GM18858 (cell line): ENCODE measurements around the gene SGPP1.
"Not testable (repeated sequence)": the region's sequence is repeated elsewhere in the genome, so short reads cannot be mapped to it uniquely, and the experiment has no call there.

Source experiments
- ATAC-seq: cut with Tn5 transposase; IDR thresholded peaks from one replicate; pipeline ENCODE4 v1.9.1; 2021; ENCODE audit not compliant: unreplicated experiment

SGPP1 gene, protein sequence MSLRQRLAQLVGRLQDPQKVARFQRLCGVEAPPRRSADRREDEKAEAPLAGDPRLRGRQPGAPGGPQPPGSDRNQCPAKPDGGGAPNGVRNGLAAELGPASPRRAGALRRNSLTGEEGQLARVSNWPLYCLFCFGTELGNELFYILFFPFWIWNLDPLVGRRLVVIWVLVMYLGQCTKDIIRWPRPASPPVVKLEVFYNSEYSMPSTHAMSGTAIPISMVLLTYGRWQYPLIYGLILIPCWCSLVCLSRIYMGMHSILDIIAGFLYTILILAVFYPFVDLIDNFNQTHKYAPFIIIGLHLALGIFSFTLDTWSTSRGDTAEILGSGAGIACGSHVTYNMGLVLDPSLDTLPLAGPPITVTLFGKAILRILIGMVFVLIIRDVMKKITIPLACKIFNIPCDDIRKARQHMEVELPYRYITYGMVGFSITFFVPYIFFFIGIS

DNA sequence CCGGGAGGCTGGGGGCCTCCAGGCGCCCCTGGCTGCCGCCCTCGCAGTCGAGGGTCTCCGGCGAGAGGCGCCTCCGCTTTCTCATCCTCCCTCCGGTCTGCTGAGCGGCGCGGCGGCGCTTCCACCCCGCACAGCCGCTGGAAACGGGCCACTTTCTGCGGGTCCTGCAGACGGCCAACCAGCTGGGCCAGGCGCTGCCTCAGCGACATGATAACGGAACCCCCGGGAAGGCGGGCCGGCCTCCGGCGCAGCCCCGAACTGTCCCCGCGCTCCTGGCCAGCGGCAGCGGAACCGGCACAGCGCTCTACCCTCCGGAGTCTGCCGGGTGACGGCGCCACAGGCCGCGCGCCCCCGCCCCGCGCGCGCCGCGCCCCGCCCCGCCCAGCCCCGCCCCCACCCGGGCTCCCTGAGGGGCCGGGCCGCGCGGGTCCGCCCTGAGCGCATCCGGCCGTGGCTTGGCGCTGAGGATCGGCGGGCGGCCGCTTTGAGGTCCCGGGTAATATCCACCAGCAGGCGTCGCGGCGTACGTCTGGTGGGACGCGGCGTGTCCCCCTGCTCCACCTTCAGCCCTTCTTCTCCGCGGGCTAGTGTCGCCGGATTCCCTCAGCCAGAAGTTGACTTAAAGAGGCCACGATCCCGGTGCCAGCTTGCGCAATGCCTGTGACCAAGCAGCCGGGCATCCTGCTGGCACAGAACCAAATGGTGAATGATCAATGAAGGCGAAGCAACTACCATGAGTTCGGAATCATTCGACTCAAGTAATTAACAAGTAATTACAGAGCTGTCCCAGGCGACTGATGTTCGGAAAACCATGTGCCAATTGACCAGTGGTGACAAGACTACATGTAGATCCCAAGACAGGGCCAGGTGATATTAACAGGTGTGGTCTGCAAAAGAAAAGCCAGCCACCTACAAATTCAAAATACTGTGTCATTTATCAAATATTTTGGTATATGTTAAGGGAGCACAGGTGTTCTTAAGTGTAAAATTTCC is at the start of gene SGPP1:
Gene SGPP1, minus strand, starts transcription at position 330 of the 993 bp plus-strand sequence. Its CDS starts 121 bp downstream, at position 209.
- ATAC-seq: peak; percentile 61

- ATAC-seq: no peak
Measured at GRCh38 chr14:63777024-63777423, 49.2 kb upstream of the SGPP1 start.

- peak; percentile 42 for ATAC-seq
Measured at GRCh38 chr14:63773504-63773903, 45.6 kb upstream of the SGPP1 start.

GRCh38 chr14:63770187-63770807 is 42.4 kb upstream of the SGPP1 start:
- no peak for ATAC-seq

DNA sequence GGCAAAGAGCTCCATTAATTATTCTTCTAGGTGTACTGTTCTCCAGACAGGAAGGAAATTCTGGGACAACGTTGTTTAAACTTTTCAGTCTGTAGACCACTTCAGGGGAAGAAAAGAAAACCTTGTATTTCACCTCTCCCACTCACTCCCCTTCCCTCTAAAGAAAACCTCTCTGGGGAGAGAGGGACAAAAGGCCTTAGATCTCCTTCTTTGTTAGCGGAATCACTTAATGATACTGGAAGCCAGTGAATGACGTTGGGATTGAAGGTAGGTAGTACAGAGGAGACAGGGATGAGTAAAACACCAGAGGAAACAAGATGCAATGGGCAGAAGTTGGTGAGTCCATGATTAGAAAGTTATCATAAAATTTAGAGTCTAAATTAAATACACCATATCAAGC is 38.7 kb upstream of the SGPP1 start:
- no peak for ATAC-seq

DNA sequence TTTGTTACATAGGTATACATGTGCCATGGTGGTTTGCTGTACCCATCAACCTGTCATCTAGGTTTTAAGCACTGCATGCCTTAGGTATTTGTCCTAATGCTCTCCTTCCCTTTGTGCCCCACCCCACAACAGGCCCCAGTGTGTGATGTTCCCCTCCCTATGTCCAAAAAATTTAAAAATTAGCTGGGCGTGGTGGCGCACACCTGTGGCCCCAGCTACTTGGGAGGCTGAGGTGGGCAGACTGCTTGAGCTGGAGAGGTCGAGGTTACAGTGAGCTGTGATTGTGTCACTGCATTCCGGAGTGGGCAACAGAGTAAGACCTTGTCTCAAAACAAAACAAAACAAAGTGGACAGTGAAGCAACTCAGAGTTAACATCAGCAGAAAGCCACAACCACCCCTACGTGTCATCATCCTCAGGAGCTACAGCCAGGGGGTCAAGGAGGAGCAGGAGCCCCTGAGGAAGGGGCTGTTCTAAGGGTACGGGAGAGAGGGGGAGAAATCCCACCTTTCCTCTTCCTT is 36.8 kb upstream of the SGPP1 start:
- no peak for ATAC-seq

DNA sequence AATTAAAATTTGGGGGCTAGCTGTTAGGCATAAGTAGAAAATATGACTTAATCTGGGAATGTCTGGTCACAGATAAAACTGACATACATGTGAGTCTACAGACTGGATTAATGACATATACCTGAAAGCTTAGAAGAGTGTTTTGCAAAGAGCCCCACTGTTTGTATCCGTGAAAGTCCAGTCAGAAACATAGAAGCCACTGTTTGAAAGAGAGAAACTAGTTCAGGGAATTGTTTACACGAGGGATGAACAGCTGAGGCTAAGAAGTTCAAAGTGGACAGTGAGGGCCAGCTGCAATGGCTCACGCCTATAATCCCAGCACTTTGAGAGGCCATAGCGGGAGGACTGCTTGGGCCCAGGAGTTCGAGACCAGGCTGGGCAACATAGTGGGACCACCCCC is 36.2 kb upstream of the SGPP1 start:
- no peak for ATAC-seq

GRCh38 chr14:63761351-63762117 is 33.7 kb upstream of the SGPP1 start:
- ATAC-seq: no peak

- ATAC-seq: no peak
Measured at GRCh38 chr14:63760014-63760413, 32.1 kb upstream of the SGPP1 start.

DNA sequence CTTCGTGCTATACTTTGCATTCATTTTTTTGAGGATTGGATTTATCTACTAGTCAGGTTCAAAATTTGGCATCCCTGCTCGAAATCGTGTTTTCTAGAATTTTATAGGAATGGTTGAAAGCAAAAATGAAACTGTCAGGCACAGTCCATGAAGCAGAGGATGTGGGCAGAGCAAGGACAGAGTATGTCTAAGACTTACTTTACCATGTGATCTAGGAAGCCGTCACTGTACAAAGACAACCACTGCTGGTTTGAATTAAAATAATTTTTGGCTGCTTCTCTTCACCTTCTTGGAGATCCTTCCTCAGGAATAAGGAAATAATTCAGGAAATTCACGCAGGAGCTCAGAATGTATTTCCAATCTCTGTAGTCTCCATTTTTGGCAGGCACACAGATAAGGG is 31.6 kb upstream of the SGPP1 start:
- no peak for ATAC-seq

GRCh38 chr14:63757211-63757610 is 29.3 kb upstream of the SGPP1 start:
- ATAC-seq: no peak

- no peak for ATAC-seq
Measured at GRCh38 chr14:63752449-63753169, 24.7 kb upstream of the SGPP1 start.

DNA sequence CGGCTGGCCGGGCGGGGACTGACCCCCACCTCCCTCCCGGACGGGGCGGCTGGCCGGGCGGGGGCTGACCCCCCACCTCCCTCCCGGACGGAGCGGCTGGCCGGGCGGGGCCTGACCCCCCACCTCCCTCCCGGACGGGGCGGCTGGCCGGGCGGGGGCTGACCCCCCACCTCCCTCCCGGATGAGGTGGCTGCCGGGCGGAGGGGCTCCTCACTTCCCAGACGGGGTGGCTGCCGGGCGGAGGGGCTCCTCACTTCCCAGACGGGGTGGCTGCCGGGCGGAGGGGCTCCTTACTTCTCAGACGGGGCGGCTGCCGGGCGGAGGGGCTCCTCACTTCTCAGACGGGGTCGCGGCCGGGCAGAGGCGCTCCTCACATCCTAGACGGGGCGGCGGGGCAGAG is 23.2 kb upstream of the SGPP1 start:
- not testable (repeated sequence) for ATAC-seq

DNA sequence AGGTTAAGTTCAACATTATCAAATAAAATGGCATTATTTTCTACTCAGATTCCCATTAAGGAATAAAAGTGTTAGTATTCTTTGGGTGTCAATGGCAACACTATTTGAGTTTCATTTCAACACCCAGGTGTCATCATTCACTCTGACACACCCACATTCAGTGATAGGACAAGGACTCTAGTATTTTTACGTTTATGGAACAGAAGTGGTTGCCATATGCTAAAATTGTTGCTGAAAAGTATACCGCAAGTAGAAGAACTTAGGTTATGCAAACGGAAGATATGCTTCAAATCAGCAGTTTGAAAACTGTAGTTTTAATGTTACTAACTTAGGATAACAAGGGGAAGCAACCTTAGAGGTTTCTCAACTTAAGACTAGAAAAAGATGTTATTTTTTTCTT is 20.0 kb upstream of the SGPP1 start:
- no peak for ATAC-seq

- peak; percentile 59 for ATAC-seq
Measured at GRCh38 chr14:63745858-63746425, 18.1 kb upstream of the SGPP1 start.

DNA sequence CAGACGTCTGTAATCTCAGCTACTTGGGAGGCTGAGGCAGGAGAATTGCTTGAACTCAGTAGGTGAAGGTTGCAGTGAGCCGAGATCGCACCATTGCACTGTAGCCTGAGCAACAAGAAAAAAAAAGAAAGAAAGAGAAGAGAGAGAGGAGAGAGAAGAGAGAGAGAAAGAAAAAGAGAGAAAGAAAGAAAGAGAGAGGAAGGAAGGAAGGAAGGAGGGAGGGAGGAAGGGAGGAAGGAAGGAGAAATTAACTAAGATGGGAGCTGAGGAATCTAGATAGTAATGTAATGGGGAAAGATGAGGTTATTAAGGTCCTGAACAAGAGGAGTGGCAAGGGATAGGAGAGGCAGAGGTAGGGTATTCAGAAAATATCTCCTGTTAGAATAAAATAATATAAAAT is 17.4 kb upstream of the SGPP1 start:
- no peak for ATAC-seq

DNA sequence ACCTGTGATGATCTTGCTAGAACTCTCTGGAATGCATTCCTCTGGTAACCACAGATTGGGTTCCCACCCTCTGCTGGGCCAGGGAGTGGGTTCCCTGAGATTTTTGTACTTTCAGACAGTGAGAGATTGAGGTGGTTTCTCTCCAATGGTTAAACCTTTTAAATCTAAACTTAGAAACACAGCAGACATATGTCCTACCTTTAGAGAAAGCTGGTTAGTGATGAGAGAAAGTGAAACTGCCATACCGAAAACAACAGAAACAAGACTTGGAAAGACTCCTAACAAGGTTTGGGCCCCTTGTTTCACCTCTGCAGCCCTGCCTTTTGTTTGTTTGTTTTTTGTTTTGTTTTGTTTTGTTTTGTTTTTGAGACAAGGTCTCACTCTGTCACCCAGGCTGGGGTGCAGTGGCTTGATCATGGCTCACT is 9.7 kb upstream of the SGPP1 start:
- ATAC-seq: peak; percentile 97

GRCh38 chr14:63735720-63736119 is 7.9 kb upstream of the SGPP1 start:
- no peak for ATAC-seq

DNA sequence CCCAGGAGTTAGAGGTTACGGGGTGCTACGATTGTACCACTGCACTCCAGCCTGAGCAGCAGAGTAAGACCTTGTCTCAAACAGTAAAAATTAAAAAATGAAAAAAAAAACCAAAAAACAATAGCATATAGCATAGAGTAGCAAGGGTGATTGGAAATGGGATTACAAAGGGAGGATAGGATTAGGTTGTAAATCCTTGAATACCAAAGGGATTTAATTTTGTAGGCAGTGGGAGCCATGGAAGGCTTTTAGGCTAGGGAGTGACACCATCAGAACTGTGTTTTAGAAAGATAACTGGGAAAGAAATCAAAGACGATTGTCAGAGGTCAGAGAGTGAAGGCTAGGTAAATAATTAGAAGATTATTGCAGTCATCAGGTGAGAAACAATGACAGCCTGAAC is 2.8 kb upstream of the SGPP1 start:
- ATAC-seq: no peak
